ENCODE results near the gene UBASH3B.

DNA sequence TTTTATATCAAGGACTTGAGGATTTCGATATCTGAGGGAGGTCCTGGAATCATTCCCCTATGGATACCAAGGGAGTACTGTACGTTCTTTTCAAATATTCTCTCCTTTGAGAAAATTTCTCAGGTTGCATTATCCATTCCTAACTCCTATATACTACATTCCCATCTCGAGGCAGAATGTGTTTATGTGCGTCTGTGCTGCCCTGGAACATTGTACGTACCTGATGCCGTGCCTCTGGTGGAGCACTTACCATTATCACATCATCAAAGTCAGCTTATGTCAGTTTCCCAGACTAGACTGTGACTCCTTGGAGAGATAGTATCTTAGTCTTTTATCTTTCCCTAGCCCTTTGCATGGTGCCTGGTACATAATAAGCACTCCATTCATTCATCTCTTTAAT lies 21.7 kb downstream of the UBASH3B start:
- TF ChIP-seq GATA3 (IDR thresholded peaks at IDR 0.05; ENCODE audit: low read depth, low read length), result no peak
- no peak for TF ChIP-seq GATA2 (IDR thresholded peaks at IDR 0.05; ENCODE audit: low read depth, low read length)
